GM13977 (cell line): ENCODE data around the gene PSME4.

Experiments used
- DNase-seq: peaks from one replicate; pipeline ENCODE4 v3.0.0; 2012; ENCODE audit warnings: low spot score
- in situ Hi-C: fragments of 300-500 bp; cut with MboI; formaldehyde crosslinking; loops from one replicate; pipeline ENCODE4 v1.12.0; 2022; ENCODE audit warnings: low sequenced_read_pairs, low pct_unique_long_range_greater_than_20kb, mixed read lengths, inconsistent platforms; ENCODE audit not compliant: unreplicated experiment
- TF ChIP-seq, protein P1 (sequence below): IDR thresholded peaks from 2 replicates; pipeline ENCODE4 v1.5.1; 2012; ENCODE audit warnings: mild to moderate bottlenecking, control low read depth; ENCODE audit not compliant: insufficient read depth; ENCODE audit errors: extremely low read depth, missing control alignments

The PSME4 gene

DNA sequence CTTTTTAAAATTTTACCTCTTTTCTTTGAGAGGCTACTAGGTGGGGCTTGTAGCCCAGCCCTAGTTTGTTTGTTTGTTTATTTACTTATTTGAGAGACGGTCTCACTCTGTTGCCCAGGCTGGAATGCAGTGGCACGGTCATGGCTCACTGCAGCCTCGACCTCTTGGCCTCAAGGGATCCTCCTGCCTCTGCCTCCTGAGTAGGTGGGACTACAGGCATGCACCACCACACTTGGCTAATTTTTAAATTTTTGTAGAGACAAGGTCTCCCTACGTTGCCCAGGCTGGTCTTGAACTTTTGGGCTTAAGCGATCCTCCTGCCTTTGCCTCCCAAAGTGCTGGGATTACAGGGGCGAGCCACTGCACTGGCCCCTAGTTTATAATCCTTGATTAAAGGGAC is 149.0 kb downstream of the PSME4 start:
- in situ Hi-C loops = no loop called here
- TF ChIP-seq, protein P1, sequence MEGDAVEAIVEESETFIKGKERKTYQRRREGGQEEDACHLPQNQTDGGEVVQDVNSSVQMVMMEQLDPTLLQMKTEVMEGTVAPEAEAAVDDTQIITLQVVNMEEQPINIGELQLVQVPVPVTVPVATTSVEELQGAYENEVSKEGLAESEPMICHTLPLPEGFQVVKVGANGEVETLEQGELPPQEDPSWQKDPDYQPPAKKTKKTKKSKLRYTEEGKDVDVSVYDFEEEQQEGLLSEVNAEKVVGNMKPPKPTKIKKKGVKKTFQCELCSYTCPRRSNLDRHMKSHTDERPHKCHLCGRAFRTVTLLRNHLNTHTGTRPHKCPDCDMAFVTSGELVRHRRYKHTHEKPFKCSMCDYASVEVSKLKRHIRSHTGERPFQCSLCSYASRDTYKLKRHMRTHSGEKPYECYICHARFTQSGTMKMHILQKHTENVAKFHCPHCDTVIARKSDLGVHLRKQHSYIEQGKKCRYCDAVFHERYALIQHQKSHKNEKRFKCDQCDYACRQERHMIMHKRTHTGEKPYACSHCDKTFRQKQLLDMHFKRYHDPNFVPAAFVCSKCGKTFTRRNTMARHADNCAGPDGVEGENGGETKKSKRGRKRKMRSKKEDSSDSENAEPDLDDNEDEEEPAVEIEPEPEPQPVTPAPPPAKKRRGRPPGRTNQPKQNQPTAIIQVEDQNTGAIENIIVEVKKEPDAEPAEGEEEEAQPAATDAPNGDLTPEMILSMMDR = no peak
- no peak for DNase-seq

DNA sequence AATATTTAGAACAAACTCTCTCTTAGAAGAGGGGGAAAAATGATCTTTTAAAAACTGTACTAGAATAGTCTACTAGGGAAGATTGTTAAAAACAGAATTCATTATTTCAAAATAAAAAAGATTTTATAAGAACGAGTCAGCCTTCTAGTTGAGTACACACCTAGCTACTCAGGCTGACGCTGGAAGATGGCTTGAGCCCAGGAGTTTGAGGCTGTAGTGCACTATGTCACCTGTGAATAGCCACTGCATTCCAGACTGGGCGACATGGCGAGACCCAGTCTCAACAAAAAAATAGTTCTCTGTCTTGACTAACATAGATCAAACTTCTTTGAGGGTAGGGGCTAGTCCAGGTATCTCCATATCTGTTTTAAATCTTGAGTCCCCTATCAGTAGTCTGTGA is 150.1 kb downstream of the PSME4 start:
- DNase-seq = no peak
- TF ChIP-seq, protein P1 = no peak
- in situ Hi-C loops = no loop called here

DNA sequence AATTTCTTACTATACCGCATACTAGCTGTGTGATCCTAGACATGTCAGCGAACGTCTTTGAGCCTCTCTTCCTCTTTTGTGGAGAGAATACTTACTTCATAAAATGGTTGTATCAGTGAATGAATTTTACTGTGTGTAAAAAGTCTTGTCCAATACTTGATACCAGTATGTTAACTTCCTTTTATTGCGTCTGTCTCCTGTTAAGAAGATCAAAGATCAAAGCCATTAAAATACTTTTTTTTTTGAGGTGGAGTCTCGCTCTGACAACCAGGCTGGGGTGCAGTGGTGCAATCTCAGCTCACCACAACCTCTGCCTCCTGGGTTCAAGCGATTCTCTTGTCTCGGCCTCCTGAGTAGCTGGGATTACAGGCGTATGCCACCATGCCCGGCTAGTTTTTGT is 150.7 kb downstream of the PSME4 start:
- TF ChIP-seq, protein P1 = no peak
- DNase-seq = no peak
- in situ Hi-C loops = no loop called here

DNA sequence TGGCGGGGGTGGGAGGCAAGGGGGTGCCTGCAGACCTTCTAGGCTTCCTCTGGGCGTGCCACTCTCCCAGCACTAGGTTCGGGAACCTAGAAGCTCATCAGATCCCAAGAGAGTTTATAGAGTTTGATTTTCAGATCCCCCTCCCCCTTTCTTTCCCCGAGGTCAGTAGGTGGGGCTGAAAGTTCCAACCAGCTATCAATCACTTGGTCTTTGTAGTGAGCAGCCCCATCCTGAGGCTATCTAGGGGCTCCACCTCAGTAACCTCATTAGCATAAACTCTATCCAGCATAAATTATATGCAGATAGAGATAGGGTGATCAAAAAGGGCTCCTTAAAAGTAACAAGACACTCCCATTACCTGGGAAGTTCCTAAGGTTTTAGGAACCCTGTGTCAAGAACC is 151.2 kb downstream of the PSME4 start:
- TF ChIP-seq, protein P1 = no peak
- in situ Hi-C loops = no loop called here
- no peak for DNase-seq

DNA sequence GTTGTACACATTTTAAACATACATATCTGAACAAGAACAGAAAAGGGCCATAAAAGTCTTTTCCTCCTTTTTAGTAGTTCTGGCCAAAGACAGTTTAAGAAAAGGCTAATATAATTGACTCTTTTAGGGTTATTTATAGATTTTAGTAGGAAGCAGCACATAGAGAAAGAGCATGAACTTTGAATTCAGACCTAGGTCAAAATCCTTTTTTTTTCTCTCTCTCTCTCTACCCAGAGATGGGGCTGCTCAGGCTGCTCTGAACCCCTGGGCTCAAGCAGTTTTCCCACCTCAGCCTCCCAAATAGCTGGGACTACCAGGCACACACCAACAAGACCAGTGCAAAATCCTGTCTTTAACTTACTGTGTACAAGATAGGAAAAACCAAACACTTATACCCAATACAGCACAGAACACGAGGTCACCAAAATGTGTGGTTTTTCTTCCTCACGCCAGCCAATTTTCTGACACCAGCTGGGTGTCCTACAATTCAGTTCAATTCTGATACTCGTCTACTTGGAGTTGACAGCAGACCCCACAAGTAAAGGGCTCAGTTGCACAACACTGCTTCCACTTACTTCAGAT is 151.8 kb downstream of the PSME4 start:
- TF ChIP-seq, protein P1 = no peak
- in situ Hi-C loops = no loop called here

More for the DNA sequence above, 151.8 kb downstream of the PSME4 start:
- no peak for DNase-seq
